Measurements from ENCODE around the gene RPL37. TPM values are rescaled to one million over a fixed set of nuclear protein-coding genes. Genes with fewer than 3 reads are reported as not detected.

RPL37 gene
- total RNA-seq, 1 donor from 2014 or later: 649 TPM

Other genes starting within 250 kb of the RPL37 start
- 23.6 TPM for gene PTGER4, start 155.3 kb downstream of the RPL37 start, total RNA-seq (ENCODE audit: insufficient read depth, low replicate concordance)
- 31.5 TPM for gene TTC33, start 79.3 kb downstream of the RPL37 start, total RNA-seq (ENCODE audit: insufficient read depth, low replicate concordance)
- 108 TPM for gene PRKAA1, start 36.8 kb downstream of the RPL37 start, total RNA-seq (ENCODE audit: insufficient read depth, low replicate concordance)
- 5.1 TPM for gene CARD6, start 6.1 kb upstream of the RPL37 start, total RNA-seq (ENCODE audit: insufficient read depth, low replicate concordance)
- 32.3 TPM for gene C7, start 74.3 kb upstream of the RPL37 start, total RNA-seq (ENCODE audit: insufficient read depth, low replicate concordance)
- gene MROH2B, start 236.1 kb upstream of the RPL37 start, total RNA-seq (ENCODE audit: insufficient read depth, low replicate concordance): not detected